ENCODE data around the gene NUAK2. TPM values are rescaled to one million over a fixed set of nuclear protein-coding genes. Genes with fewer than 3 reads are reported as not detected.

Gene NUAK2
- total and polyA plus RNA-seq, 2 of the 8 experiments (the other 6 are each of a cell fraction or from before 2014, with no cell fraction given): 9.4 to 12.9 TPM

DNA sequence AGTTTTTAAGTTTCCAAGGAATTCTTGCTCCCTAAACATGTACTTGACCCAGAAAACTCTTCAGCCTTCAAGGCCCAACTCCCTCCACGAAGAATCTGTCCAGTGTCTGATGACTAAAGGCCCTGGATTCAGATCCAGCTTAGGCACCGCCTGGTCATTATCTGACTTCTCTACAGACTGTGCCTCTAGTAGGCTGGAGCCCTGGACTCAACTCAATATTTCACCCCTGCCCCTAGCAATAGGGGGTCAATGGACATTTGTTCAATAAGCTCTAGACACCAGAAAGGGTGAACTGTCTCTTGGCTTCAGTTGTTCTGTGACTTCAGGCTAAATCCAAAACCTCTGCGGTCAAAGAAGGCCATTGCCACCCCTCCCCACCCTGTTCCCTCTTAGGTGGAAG, 34.5 kb downstream of the NUAK2 start (continued):
- TF ChIP-seq SP1 (IDR thresholded peaks at IDR 0.05; ENCODE audit: low read depth, low read length) (no peak), KDM1A (IDR thresholded peaks at IDR 0.05; ENCODE audit: borderline replicate concordance, low read length) (no peak)
